ENCODE measurements around the gene CRY2.

Gene CRY2

DNA sequence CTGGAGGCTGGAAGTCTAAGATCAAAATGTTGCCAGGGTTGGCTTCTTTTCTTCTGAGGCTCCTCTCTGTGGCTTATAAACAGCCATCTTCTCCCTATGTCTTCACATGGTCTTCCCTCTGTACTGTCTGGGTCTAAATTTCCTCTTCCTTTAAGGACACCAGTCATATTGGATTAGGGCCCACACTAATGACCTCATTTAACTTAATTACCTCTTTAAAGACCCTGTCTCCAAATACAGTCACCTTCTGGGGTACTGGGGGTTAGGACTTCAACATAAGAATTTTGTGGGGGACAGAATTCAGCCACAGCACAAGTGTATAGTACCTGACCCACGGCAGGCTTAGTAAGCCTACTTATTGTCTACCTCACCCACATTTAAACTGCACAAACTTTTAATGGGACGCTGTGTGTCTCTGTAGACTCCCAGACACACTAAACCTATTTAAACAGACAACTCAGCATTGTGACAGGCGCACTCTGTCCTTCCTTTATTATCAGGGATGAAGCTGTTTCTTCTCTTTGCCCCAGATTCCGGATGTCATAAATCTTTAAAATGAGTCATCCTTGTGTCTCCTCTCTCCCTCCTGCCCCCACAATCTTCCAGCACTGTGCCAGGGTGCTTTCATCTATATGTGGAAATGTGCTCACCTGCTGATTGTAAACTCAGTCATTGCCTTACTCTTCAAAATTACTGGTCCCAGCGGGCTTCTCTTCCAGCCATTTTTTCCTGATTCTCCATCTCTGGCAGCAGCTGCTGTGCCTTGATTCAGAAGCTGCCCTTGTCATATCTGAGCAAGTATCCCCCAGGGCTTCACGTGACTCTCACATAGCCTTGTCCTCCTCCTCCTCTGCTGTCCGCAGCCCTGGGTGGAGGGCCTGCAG is 32.8 kb downstream of the CRY2 start:
- DNase-seq (ENCODE audit: low read depth): no peak

DNA sequence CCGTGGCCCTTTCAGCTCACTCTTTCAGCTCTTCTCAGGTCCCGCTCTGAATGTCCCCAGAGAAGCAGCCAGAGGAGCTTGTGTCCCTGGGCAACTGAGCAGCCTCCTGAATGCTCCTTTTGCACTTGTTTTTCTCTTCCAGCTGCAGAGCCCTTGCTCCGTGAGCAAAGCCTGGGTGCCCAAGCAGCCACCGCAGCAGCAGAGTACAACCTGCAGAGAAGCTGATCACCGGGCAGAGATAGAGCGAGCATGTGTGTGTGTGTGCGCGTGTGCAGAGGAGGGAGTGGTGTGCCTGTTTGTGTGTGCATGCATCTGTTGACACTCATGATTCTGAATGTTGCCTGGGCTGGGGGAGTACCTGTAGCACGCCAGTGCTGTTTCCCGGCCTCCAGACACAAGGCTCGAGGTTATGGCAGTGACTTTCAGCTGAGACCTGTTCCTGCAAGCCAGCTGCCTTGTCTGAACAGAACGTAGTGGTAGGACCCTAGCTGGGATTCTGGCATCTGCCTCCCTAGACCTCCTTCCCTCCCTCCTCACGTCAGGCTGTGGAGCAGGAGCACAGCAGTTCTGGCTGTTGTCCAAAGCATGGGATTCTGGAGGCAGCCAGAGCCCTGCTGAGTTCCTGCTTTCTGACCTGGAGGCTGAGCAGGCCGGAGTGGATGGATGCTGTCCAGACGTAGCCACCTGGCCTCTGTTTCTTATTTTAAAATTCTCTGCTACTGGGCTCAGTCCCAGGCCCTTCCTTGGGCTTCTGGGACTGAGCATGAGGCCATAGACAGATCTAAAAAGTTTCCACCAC is 33.7 kb downstream of the CRY2 start:
- DNase-seq (ENCODE audit: low read depth): no peak

DNA sequence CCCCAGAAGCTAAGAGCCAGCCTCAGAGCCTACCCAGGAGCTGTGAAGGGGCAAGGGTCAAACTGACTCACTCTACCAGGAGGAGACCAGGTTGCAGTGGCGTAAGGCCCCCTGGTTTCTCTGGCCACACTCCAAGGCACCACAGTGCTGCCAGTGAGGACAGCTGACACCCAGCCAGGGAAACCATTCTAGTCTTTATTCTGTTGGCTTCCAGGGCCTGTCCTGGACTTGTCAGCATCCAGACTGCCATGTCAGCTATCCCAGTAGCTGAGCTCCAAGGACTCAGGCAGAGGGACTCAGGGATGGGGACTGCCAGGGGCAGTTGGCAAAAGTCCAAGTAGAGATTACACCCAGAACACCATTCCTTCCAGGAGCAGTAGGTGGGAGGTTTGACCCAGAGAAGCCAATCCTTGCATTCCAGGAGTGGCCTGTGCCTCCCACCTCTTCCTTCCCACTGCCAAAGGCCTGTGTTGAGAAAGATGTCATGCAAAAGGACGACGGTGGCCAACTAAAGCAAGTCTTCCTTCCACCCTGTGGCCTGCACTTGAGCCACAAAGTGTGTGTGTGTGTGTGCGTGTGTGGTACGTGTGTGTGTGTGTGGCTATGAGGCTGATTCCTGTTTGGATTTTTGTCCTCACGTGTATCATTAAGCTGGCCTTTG is 34.6 kb downstream of the CRY2 start:
- no peak for DNase-seq (ENCODE audit: low read depth)

DNA sequence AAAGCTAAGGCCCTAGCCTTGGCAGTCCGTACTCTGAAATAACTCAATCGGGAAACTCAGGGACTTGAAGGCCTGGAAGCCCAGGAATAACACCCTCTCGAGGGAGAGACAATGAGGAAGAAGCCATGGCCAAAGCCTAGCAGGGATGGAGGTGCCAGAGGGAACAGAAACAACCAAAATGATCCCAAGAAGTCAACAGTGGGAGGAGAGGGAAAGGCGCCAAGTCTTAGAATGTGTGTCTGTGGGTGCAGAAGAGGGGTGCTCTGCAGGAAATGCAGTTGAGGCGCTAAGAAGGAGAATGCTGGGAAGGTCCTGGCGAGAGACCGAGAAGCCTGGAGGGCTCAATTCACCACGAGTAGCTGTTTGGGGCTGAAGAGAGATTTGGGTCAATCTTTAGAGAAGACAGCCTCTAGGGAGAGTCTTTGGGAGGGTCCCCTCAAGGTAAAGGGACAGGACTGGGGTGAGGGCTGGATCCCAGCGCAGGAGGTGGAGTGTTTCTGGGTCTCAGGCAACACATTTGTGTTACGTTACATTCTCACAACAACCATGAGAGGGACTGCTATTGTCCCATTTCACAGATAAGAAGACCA is 37.4 kb downstream of the CRY2 start:
- no peak for DNase-seq (ENCODE audit: low read depth)

DNA sequence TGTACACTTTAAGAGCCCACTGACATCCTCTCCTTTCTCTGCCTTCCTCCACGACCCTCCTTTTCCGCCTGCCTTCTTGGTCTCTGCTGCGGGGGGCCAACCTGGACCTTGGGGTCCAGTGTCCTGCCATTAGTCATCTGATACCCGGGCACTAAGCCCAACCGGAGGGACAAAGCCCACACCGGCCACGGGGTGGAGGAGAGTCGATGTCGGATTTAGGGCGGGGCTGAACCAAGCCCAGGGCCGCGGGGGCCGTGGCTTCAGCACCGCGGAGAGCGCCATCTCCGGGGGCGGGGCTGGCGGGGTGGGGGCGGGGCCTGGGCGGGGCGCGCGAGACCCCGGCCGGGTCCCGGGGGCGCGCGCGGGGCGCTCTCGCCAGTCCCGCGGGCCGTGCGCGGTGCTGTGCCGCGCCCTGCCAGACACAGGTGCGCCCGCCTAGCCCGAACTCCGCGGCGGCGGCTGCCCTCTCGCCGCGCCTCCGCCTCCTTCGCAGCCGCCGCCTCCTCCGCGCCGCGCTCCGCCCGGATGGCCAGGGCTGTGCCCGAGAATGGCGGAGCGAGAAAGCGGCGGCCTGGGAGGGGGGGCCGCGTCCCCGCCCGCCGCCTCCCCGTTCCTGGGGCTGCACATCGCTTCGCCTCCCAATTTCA is 38.1 kb downstream of the CRY2 start, which contains the start of gene MAPK8IP1:
Gene MAPK8IP1 (plus strand): TSS at position 378 of the 647 bp plus-strand sequence. CDS start 170 bp downstream, at position 548.
- DNase-seq (ENCODE audit: low read depth): peak; percentile 39

DNA sequence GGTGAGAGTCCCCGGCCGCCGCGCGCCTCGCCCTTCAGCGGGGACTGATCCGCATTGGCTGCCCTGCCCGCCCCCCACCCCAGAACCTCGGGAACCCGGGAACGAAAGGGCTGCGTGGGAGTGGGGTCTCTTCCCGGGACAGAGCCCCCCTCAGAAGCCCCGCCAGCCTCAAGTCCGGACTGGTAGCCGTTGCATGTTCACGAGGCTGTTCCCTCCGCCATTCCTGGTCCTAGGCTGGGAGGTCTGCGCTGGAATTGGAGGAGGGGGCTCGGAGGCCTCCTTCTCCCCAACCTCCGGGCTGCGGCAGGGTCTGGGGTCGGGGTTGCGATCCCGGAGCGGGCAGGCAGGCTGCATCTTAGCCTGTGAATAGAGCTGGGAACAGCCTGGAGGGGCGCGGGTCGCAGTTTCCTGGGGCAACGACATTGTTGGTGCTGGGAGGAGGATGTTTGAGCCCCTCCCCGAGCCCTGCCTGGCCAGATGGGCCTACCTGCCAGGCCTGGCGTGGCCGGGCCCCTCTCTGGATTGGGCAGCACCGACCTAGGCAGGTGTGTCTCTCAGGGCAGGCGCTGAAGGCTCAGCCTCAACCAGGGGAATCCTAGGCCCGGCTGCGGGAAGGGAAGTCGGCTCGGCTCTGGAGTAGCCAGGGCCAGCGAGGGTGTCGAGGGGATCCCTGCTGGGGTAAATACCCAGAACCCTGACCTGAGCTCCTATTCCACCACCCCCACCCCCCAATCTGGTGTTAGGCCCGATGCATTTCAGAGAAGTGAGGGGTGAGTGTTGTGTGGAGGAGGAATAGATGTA is 38.8 kb downstream of the CRY2 start:
- DNase-seq (ENCODE audit: low read depth): no peak

DNA sequence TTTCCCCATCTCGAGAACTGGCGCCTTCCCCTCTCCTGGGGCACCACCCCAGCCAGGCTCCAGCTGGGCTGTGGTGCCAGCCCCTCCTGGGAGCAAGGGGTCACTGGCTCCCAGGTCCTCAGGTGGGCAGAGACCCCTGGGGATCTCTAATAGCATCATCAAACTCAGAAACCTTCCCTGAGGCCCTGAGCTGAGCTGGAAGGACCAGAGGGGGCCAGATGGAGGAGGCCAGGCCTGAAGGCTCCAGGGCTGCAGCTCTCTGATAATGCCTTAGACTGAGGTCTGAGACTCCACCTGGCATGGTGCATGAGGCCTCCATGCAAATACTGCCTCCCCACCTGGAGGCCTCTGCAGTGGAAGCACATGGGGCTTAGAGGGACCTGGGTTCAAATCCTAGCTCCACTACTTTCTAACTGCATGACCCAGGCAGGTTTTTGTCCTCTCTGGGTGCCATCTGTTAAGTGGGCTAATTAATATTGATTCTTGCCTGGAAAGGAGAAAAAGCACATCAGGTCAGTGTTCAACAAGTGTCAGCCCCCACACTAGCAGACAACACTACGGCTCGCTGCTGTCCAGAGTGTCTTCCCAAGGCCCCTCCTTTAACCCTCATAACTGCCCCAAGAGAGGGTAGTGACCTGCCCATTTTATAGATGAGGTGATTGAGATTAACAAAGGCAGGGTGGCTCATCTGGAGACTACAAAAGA is 39.7 kb downstream of the CRY2 start:
- no peak for DNase-seq (ENCODE audit: low read depth)

DNA sequence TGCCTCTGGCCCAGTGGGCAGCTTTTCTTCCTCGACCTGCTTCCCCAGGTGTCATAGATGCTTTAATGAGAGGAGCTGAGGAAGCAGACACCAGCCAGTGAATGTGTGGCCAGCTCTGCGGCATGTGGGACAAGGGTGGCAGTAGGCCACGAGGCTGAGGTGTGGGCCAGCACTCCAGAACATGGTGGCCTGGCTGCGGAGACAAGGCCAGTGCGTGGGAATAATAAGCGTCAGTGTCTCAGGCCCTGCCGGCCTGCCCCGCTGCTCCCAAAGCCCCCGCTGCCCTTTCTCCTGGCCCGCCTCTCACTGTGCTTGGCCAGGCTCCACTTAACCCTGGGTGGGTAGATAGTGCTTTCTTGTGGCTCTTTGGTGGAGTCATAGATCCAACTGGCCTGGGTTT is 40.3 kb downstream of the CRY2 start:
- no peak for DNase-seq (ENCODE audit: low read depth)

DNA sequence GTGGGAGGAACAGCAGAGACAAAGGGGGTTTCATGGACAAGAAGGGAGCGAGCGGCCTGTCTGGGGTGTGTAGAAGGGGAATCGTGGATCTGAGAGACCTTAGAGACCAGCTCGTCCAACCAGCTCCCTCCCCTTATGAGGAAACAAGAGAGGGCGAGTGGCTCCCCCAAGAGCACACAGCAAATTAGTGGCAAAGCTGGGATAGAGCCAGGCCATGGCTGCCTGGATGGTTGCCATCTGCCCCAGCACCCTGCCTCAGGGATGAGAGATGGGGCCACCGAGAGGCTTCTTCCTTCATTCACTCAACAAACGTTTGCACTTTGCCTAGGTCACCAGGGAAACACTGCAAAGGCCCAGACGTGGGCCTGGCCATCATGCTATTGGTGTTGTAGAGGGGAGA is 42.3 kb downstream of the CRY2 start:
- DNase-seq (ENCODE audit: low read depth): no peak

DNA sequence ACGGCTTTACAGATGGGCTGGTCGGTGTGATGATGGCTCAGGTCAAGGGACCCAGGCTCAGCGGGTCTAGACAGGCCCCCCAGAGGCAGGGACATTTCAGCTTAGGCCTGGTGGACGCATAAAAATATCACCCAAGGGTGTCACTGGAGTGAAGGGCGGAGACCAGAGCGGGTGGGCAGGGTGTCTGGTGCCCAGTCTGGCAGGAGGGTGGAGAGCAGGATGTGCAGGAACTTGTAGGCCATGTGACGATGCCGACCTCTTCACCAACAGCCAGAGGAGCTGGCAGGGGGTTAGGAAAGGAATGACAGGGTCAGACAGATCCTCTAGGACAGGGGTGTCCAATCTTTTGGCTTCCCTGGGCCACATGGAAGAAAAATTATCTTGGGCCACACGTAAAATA is 42.7 kb downstream of the CRY2 start:
- DNase-seq (ENCODE audit: low read depth): no peak

DNA sequence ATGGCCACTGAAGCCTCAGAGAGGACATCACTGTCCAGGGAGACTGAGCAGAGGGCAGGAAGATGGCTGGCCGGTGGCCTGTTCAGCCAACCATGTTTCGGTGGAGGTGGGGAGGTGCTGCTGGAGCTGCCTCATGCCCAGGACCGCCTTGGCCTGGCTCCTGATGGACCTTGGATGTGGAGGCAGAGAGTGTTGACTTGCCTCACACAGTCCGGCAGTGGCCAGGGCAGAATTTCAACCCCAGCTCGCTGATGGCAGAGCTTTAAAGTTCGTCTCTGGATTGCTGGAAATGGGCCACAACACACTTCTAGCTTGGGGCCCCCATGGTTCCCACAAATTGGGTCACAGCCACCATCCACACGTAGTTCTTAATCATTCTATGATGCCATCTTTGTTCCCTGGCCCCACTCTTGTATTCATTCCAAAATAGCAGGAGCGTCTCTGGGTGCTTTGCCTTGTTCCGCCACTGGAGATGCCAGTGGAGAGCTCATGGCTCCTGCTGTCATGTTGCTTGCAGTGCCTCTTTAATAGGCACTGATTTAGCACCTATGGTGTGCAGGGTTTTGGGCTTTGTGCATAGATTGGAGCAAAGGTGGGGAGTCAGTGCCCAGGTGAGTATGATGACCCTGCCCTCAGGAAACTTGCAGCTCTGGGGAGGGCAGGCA is 43.7 kb downstream of the CRY2 start:
- no peak for DNase-seq (ENCODE audit: low read depth)

DNA sequence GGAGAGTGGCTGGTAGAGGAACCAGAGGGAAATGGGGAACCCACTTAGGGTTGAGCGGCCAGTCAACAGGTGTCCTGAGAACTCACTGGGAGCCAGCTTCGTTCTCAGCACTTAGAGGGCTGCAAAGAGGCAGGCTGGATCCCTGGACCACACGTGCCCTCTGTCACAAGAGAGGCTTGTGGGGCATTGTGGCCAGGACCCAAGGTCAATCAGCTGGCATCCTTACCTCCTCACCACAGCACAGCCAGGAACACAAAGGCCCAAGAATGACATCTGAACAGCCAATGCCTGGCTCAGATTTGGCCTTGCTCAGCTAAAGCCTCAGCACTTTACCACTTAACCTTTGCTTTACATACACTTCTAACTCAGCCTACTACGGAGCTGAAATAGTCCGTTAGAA is 45.6 kb downstream of the CRY2 start:
- DNase-seq (ENCODE audit: low read depth): no peak

DNA sequence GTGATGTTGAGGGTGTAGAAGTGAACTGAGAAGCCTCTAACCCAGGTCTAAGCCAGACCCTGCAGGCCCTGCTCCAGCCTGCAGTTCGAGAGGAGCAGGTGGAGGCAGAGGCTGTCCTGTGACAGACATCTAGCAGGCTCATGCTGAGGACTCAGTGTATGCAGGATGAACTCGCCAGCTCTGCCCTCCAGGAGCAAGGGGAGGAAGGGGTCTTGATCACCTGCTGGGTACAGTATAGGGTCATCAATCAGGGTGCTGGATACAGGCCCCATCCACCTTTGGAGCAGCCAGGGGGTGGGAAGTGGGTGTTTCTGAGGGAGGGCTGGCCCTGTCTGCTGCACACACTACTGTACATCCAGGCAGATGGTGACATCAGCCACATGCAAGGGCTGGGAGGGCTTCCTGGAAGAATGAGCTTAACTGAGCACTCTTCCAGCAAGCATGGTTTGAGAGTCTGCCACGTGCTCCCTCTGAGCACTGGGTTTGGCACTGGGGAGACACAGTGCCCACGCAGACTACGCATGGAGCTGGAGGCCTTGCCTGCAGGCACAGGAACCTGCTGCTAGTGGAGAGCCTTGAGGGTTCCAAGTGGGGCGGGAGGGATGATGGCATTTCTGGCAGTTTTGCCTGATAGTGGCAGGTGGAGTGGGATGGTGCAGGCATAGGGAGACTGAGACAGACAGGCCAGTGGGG is 47.4 kb downstream of the CRY2 start:
- no peak for DNase-seq (ENCODE audit: low read depth)

DNA sequence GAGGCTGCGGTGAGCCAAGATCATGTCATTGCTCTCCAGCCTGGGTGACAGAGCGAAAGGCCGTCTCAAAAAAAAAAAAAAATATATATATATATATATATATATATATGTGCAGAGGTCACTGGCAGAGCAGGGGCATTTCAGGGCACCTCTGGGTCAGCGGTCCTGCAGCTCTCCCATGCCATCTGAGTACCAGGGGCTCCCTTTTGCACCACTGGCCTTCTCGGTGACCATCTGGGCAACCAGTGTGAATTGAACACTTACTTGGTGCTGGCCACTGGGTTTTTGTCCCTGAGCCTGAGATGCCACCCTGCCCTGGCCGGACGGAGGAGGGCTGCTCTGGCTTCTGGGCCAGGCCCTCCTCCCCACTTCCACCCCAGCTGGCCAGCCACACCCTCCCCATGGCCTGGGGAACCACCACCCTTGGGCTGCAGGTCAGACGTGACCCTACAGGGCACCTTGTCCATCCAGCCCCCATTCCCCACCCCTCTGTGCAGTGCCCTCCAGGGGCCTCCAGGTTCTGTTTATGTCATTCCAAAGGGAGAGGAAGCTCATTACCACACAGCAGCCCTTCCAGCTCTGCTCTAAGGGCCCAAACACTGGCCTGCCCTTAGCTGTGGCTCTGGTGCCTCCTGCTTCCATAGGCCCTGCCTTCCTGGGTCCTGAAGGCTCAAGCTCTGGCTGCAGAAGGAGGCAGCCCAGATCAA is 48.4 kb downstream of the CRY2 start:
- no peak for DNase-seq (ENCODE audit: low read depth)

DNA sequence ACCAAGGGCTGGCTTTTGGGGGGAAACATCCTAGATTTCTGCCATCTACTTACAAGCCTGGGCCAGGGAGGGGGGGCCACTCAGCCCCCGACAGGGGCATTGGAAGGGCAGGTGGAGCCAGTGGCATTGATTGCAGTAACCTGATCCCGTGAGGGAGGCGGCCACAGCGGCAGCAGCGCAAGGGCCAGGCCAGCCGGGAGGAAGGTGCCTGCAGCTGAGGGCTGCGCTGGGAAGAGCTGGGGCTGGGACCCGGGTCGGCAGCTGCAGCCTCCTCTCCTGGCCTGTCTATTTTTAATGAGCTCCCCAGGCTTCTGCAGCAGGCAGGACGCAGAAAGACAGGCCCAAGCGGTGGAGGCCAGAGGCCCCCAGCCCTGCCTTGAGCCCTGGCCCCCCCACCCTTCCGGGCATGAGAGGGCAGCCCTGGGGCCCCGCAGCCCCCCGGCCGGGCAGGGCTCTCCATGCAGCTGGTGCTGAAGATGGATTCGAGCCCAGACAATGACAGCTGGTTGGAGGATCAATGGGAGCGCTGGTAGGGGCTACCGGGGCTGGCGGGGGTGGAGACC is 49.2 kb downstream of the CRY2 start:
- DNase-seq (ENCODE audit: low read depth): no peak

DNA sequence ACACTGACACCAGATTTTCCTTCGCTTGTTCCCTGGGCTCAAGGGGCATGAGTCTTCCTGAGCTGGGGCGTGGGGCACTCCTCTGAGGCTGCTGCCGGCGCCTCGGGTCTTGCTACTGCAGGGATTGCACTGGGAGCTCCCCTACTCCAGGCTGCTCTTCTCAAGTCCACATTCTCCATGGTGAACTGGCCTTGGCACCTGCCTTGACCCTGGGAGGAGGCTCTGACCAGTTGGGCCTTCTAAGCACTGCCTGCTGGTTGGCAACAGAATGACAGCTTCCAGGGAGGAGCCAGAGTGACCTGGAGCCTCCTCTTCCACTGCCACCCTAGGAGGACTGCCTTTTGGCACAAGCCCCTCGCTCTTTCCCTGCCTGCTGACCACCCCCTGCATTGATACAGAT is 50.3 kb downstream of the CRY2 start:
- no peak for DNase-seq (ENCODE audit: low read depth)

DNA sequence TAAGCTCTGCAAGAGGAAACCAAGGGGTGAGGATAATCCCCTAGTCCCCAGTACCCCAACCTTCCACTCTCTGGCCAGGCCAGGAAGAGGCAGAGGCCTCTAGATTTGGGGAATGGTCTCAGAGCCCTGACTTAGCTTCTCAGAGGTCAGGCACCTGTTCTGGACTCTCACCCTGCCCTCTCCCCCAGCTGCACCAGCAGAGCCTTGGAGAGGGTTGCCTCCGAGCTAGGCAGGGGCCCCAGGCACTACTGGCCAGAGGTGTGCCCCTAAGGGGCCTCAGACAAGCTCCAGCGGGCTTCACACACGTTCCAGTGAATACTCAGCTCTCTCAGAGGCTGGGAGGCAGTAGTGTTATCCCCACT is 51.8 kb downstream of the CRY2 start:
- DNase-seq (ENCODE audit: low read depth): no peak
